ENCODE results near the gene ZNF587B.
"Not testable (repeated sequence)": the region's sequence is repeated elsewhere in the genome, so short reads cannot be mapped to it uniquely, and the experiment has no call there.

ZNF587B gene

GRCh38 chr19:57830071-57830602 lies at the start of gene ZNF587B:
Gene ZNF587B, plus strand, starts transcription at chr19:57830299. Its CDS starts 230 bp downstream, at chr19:57830529.
- DNase-seq (ENCODE audit: low read depth): peak; percentile 40

GRCh38 chr19:57786286-57786685 lies 43.8 kb upstream of the ZNF587B start:
- DNase-seq (ENCODE audit: low read depth): no peak

- no peak for DNase-seq (ENCODE audit: low read depth)
Observed at GRCh38 chr19:57786906-57787305, 43.2 kb upstream of the ZNF587B start.

- no peak for DNase-seq (ENCODE audit: low read depth)
Observed at GRCh38 chr19:57788114-57788692, 41.9 kb upstream of the ZNF587B start.

GRCh38 chr19:57789288-57789687 lies 40.8 kb upstream of the ZNF587B start:
- DNase-seq (ENCODE audit: low read depth): no peak

- not testable (repeated sequence) for DNase-seq (ENCODE audit: low read depth)
Observed at GRCh38 chr19:57796580-57796979, 33.5 kb upstream of the ZNF587B start.

- DNase-seq (ENCODE audit: low read depth): no peak
Observed at GRCh38 chr19:57800696-57801095, 29.4 kb upstream of the ZNF587B start.

GRCh38 chr19:57802269-57802668 lies 27.8 kb upstream of the ZNF587B start:
- no peak for DNase-seq (ENCODE audit: low read depth)

GRCh38 chr19:57803265-57803593 lies 26.9 kb upstream of the ZNF587B start:
- no peak for DNase-seq (ENCODE audit: low read depth)

- peak; percentile 36 for DNase-seq (ENCODE audit: low read depth)
Observed at GRCh38 chr19:57803594-57804325, 26.3 kb upstream of the ZNF587B start.

- peak; percentile 29 for DNase-seq (ENCODE audit: low read depth)
Observed at GRCh38 chr19:57807541-57807940, 22.6 kb upstream of the ZNF587B start.

GRCh38 chr19:57810410-57811295 lies 19.4 kb upstream of the ZNF587B start:
- not testable (repeated sequence) for DNase-seq (ENCODE audit: low read depth)

- DNase-seq (ENCODE audit: low read depth): no peak
Observed at GRCh38 chr19:57812226-57812625, 17.9 kb upstream of the ZNF587B start.

- not testable (repeated sequence) for DNase-seq (ENCODE audit: low read depth)
Observed at GRCh38 chr19:57812975-57813820, 16.9 kb upstream of the ZNF587B start.

- DNase-seq (ENCODE audit: low read depth): no peak
Observed at GRCh38 chr19:57813919-57814504, 16.1 kb upstream of the ZNF587B start.

- DNase-seq (ENCODE audit: low read depth): peak; percentile 85
Observed at GRCh38 chr19:57814505-57815246, 15.4 kb upstream of the ZNF587B start, which contains the start of gene ZNF552. Gene ZNF552, minus strand, starts transcription at chr19:57814913. Its CDS starts 170 bp downstream, at chr19:57814743.

GRCh38 chr19:57815247-57816075 lies 14.6 kb upstream of the ZNF587B start:
- DNase-seq (ENCODE audit: low read depth): no peak

- DNase-seq (ENCODE audit: low read depth): no peak
Observed at GRCh38 chr19:57816652-57817051, 13.4 kb upstream of the ZNF587B start.

- no peak for DNase-seq (ENCODE audit: low read depth)
Observed at GRCh38 chr19:57817976-57818375, 12.1 kb upstream of the ZNF587B start.

Measured in fibroblast of gingiva (primary cell).